GM12865 (cell line): ENCODE data around the gene PERP.
"Not testable (repeated sequence)": the region's sequence is repeated elsewhere in the genome, so short reads cannot be mapped to it uniquely, and the experiment has no call there.

ENCODE experiments used
- DNase-seq: peaks from one replicate; pipeline ENCODE4 v3.0.0; 2010; ENCODE audit warnings: low read depth
- H3K4me3 ChIP-seq: 2 replicates; pipeline ENCODE4 v1.5.1; 2011; ENCODE audit warnings: mild to moderate bottlenecking, low read depth, low read length, control low read depth
- CTCF ChIP-seq: IDR thresholded peaks from 2 replicates; pipeline ENCODE4 v1.5.1; 2011; ENCODE audit warnings: low read length, control low read depth, low read depth, inconsistent platforms; ENCODE audit not compliant: insufficient read depth; ENCODE audit errors: missing control alignments

Gene PERP

GRCh38 chr6:138086573-138087196 is 20.5 kb downstream of the PERP start:
- no peak for DNase-seq
- no peak overlapping the region for H3K4me3 ChIP-seq
- no peak for TF ChIP-seq CTCF

- H3K4me3 ChIP-seq: no peak overlapping the region
- TF ChIP-seq CTCF: no peak
- DNase-seq: no peak
Observed at GRCh38 chr6:138085839-138086222, 21.4 kb downstream of the PERP start.

GRCh38 chr6:138084904-138085838 is 22.0 kb downstream of the PERP start:
- no peak for DNase-seq
- TF ChIP-seq CTCF: no peak
- no peak overlapping the region for H3K4me3 ChIP-seq

GRCh38 chr6:138082232-138082631 is 25.0 kb downstream of the PERP start:
- no peak for TF ChIP-seq CTCF
- no peak for DNase-seq
- no peak overlapping the region for H3K4me3 ChIP-seq

- not testable (repeated sequence) for H3K4me3 ChIP-seq, DNase-seq
Observed at GRCh38 chr6:138079556-138079955, 27.7 kb downstream of the PERP start.

- DNase-seq: no peak
- TF ChIP-seq CTCF: no peak
- H3K4me3 ChIP-seq: no peak overlapping the region
Observed at GRCh38 chr6:138078491-138078890, 28.7 kb downstream of the PERP start.

- no peak overlapping the region for H3K4me3 ChIP-seq
- no peak for DNase-seq
- no peak for TF ChIP-seq CTCF
Observed at GRCh38 chr6:138073264-138073663, 34.0 kb downstream of the PERP start.
